HEK293 (cell line): ENCODE measurements around the gene TP73.

Source experiments
- CTCF ChIA-PET: fragments of 350-600 bp; formaldehyde crosslinking; extraction: SDS; loops from one replicate; lab custom pipeline; 2021; ENCODE audit warnings: antibody characterized with exemption; lab: Yijun Ruan, JAX
- POLR2A ChIA-PET: fragments of 300-600 bp; formaldehyde crosslinking; extraction: SDS; loops from one replicate; lab custom pipeline; 2020; ENCODE audit warnings: antibody characterized with exemption, inconsistent platforms; lab: Yijun Ruan, JAX
- H3K27ac ChIP-seq: fragments of 200-500 bp; sonication (Bioruptor generic); 2 replicates; pipeline ENCODE4 v1.5.1; 2014; ENCODE audit warnings: low read depth, low read length, control low read depth, inconsistent platforms; ENCODE audit errors: extremely low read depth
- H3K36me3 ChIP-seq, 2 experiments: fragments of 200-500 bp in 1 of 2; sonication (Bioruptor generic) in 1 of 2; 1 replicate in 1 of 2; 2 replicates in 1 of 2; pipeline ENCODE4 v1.5.1; 2014 to 2017; ENCODE audit warnings: inconsistent platforms in 2 of 2, low read length in 2 of 2; ENCODE audit not compliant: control insufficient read depth in 2 of 2, insufficient read depth in 1 of 2
- H3K4me1 ChIP-seq: fragments of 200-500 bp; sonication (Bioruptor generic); 2 replicates; pipeline ENCODE4 v1.5.1; 2014; ENCODE audit warnings: mild to moderate bottlenecking, low read length, inconsistent platforms; ENCODE audit not compliant: control insufficient read depth, insufficient read depth
- H3K4me3 ChIP-seq: 2 replicates; pipeline ENCODE4 v1.5.1; 2011; ENCODE audit warnings: low read depth, mild to moderate bottlenecking, control low read depth, low read length, moderate library complexity
- H3K9me3 ChIP-seq: fragments of 200-500 bp; sonication (Bioruptor generic); 2 replicates; pipeline ENCODE4 v1.5.1; 2014; ENCODE audit warnings: low read depth, low read length, inconsistent platforms; ENCODE audit not compliant: control insufficient read depth, insufficient read depth
- BCL11B ChIP-seq: fragments of 450-650 bp; formaldehyde crosslinking; IDR thresholded peaks from 2 replicates; pipeline ENCODE4 v1.5.1; 2016; ENCODE audit warnings: low read depth, missing biosample characterization, missing genetic modification characterization
- INSM2 ChIP-seq: fragments of 450-650 bp; formaldehyde crosslinking; IDR thresholded peaks from 2 replicates; pipeline ENCODE4 v1.5.1; 2016; ENCODE audit warnings: missing biosample characterization, missing genetic modification characterization
- KLF17 ChIP-seq: fragments of 450-650 bp; formaldehyde crosslinking; IDR thresholded peaks from 2 replicates; pipeline ENCODE4 v1.5.1; 2016; ENCODE audit warnings: missing biosample characterization, missing genetic modification characterization
- PRDM1 ChIP-seq: fragments of 450-650 bp; formaldehyde crosslinking; IDR thresholded peaks from 2 replicates; pipeline ENCODE4; 2016; ENCODE audit warnings: missing biosample characterization, missing genetic modification characterization
- REPIN1 ChIP-seq: fragments of 450-650 bp; formaldehyde crosslinking; IDR thresholded peaks from 2 replicates; pipeline ENCODE4 v1.5.1; 2017; ENCODE audit warnings: missing biosample characterization, missing genetic modification characterization, low read depth
- SETDB1 ChIP-seq: IDR thresholded peaks from one replicate; pipeline ENCODE4 v1.6.1; 2017; ENCODE audit warnings: mild to moderate bottlenecking, low read length, moderate library complexity, mixed read lengths; ENCODE audit not compliant: insufficient read length
- TCF7L2 ChIP-seq: IDR thresholded peaks from 2 replicates; pipeline ENCODE4 v1.6.1; 2011; ENCODE audit warnings: low read depth, mild to moderate bottlenecking, inconsistent platforms, low read length, moderate library complexity, borderline replicate concordance
- WT1 ChIP-seq: fragments of 450-650 bp; formaldehyde crosslinking; IDR thresholded peaks from 2 replicates; pipeline ENCODE4 v1.5.1; 2016; ENCODE audit warnings: missing biosample characterization, missing genetic modification characterization
- ZBTB11 ChIP-seq: fragments of 450-650 bp; formaldehyde crosslinking; conservative IDR thresholded peaks from 2 replicates; pipeline ENCODE4 v1.5.1; 2016; ENCODE audit warnings: low read depth, missing biosample characterization, missing genetic modification characterization
- ZFHX2 ChIP-seq: fragments of 450-650 bp; formaldehyde crosslinking; conservative IDR thresholded peaks from 2 replicates; pipeline ENCODE4 v1.5.1; 2016; ENCODE audit warnings: missing biosample characterization, missing genetic modification characterization
- ZNF10 ChIP-seq: fragments of 450-650 bp; formaldehyde crosslinking; IDR thresholded peaks from 2 replicates; pipeline ENCODE4 v1.5.1; 2017; ENCODE audit warnings: missing biosample characterization, missing genetic modification characterization
- ZNF2 ChIP-seq: fragments of 450-650 bp; formaldehyde crosslinking; IDR thresholded peaks from 2 replicates; pipeline ENCODE4 v1.5.1; 2016; ENCODE audit warnings: missing biosample characterization, missing genetic modification characterization
- ZNF292 ChIP-seq: fragments of 450-650 bp; formaldehyde crosslinking; IDR thresholded peaks from 2 replicates; pipeline ENCODE4 v1.5.1; 2016; ENCODE audit warnings: low read depth, missing biosample characterization, missing genetic modification characterization, borderline replicate concordance
- ZNF354C ChIP-seq: fragments of 450-650 bp; formaldehyde crosslinking; IDR thresholded peaks from 2 replicates; pipeline ENCODE4 v1.5.1; 2016; ENCODE audit warnings: missing biosample characterization, missing genetic modification characterization, low read depth, borderline replicate concordance
- ZNF37A ChIP-seq: fragments of 450-650 bp; IDR thresholded peaks from 2 replicates; pipeline ENCODE4 v1.5.1; 2018; ENCODE audit warnings: missing biosample characterization, missing genetic modification characterization
- ZNF521 ChIP-seq: fragments of 450-650 bp; formaldehyde crosslinking; IDR thresholded peaks from 2 replicates; pipeline ENCODE4 v1.5.1; 2017; ENCODE audit warnings: missing biosample characterization, mild to moderate bottlenecking, missing genetic modification characterization
- ZNF560 ChIP-seq: fragments of 450-650 bp; formaldehyde crosslinking; IDR thresholded peaks from 2 replicates; pipeline ENCODE4 v1.5.1; 2017; ENCODE audit warnings: missing biosample characterization, missing genetic modification characterization, borderline replicate concordance
- ZNF561 ChIP-seq: fragments of 450-650 bp; IDR thresholded peaks from 2 replicates; pipeline ENCODE4 v1.5.1; 2018; ENCODE audit warnings: missing biosample characterization, missing genetic modification characterization, borderline replicate concordance
- ZNF624 ChIP-seq: fragments of 450-650 bp; formaldehyde crosslinking; IDR thresholded peaks from 2 replicates; pipeline ENCODE4 v1.5.1; 2017; ENCODE audit warnings: missing biosample characterization, missing genetic modification characterization
- TF ChIP-seq, protein P1 (sequence below): fragments of 450-650 bp; formaldehyde crosslinking; IDR thresholded peaks from 2 replicates; pipeline ENCODE4 v1.5.1; 2016; ENCODE audit warnings: missing biosample characterization, missing genetic modification characterization, low read depth

Gene TP73

GRCh38 chr1:3735688-3736087 lies 83.4 kb downstream of the TP73 start:
- CTCF ChIA-PET, result interaction anchor here (0.6 to 2.2 kb wide), 2 partner anchors 11 to 171 kb away, joined by 3 to 10 read pairs; no protein-coding TSS in a partner anchor
- no peaks in the 10 kb centered on the region for H3K4me1 ChIP-seq
- H3K36me3 ChIP-seq, result peaks cover 8 to 100% of the 10 kb centered on the region in 2 experiments; a peak in 2 of 3 replicates
- no peak overlapping the region for H3K4me3 ChIP-seq
- TF ChIP-seq ZBTB11 (tag by site-specific recombination), result no peak
- TF ChIP-seq PRDM1, result no peak
- no peak for TF ChIP-seq REPIN1 (tag by site-specific recombination)
- TF ChIP-seq ZNF521 (tag by site-specific recombination), result no peak
- no peak for TF ChIP-seq ZNF560 (tag by site-specific recombination)
- no peak for TF ChIP-seq ZFHX2 (tag by site-specific recombination)
- no peak for TF ChIP-seq ZNF2 (tag by site-specific recombination)
- TF ChIP-seq SETDB1, result no peak
- no peak for TF ChIP-seq WT1 (tag by site-specific recombination)
- no peak for TF ChIP-seq BCL11B (tag by site-specific recombination)
- TF ChIP-seq ZNF624 (tag by site-specific recombination), result no peak
- TF ChIP-seq TCF7L2, result no peak
- TF ChIP-seq ZNF354C (tag by site-specific recombination), result no peak
- no peak for TF ChIP-seq ZNF37A (tag by site-specific recombination)
- TF ChIP-seq KLF17, result no peak
- no peak for TF ChIP-seq ZNF292 (tag by site-specific recombination)
- TF ChIP-seq INSM2, result no peak
- TF ChIP-seq ZNF10 (tag by site-specific recombination), result no peak
- TF ChIP-seq, protein P1, sequence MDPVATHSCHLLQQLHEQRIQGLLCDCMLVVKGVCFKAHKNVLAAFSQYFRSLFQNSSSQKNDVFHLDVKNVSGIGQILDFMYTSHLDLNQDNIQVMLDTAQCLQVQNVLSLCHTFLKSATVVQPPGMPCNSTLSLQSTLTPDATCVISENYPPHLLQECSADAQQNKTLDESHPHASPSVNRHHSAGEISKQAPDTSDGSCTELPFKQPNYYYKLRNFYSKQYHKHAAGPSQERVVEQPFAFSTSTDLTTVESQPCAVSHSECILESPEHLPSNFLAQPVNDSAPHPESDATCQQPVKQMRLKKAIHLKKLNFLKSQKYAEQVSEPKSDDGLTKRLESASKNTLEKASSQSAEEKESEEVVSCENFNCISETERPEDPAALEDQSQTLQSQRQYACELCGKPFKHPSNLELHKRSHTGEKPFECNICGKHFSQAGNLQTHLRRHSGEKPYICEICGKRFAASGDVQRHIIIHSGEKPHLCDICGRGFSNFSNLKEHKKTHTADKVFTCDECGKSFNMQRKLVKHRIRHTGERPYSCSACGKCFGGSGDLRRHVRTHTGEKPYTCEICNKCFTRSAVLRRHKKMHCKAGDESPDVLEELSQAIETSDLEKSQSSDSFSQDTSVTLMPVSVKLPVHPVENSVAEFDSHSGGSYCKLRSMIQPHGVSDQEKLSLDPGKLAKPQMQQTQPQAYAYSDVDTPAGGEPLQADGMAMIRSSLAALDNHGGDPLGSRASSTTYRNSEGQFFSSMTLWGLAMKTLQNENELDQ (tag by site-specific recombination), result no peak
- TF ChIP-seq ZNF561 (tag by site-specific recombination), result no peak
- POLR2A ChIA-PET, result no interaction called here
- H3K9me3 ChIP-seq, result no peaks in the 10 kb centered on the region
- no peak overlapping the region for H3K27ac ChIP-seq
